Measurements from ENCODE around the gene MED13.
"Not testable (repeated sequence)": the region's sequence is repeated elsewhere in the genome, so short reads cannot be mapped to it uniquely, and the experiment has no call there.

MED13 gene

DNA sequence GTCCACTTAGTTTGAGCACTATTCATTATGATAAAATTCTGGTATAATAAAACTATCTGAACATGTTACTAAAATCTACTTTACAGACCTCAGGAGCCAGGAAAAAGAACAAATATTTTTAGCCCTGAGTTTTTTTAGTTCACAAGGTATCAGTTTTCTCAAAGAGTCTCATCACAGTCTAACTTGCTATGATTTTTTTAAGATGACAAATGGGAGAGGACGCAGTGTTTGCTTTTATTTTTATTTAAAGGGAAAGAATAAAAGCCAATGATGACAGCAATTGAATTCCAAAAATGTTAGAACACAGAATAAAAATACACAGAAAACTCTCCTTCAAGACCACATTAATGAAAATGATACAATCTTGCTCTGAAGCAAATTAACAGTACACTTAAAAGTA lies 7.4 kb downstream of the MED13 start:
- no peak for DNase-seq

GRCh38 chr17:62052765-62053338 lies 12.2 kb downstream of the MED13 start:
- DNase-seq: no peak

GRCh38 chr17:62051053-62051452 lies 14.0 kb downstream of the MED13 start:
- DNase-seq: no peak

DNA sequence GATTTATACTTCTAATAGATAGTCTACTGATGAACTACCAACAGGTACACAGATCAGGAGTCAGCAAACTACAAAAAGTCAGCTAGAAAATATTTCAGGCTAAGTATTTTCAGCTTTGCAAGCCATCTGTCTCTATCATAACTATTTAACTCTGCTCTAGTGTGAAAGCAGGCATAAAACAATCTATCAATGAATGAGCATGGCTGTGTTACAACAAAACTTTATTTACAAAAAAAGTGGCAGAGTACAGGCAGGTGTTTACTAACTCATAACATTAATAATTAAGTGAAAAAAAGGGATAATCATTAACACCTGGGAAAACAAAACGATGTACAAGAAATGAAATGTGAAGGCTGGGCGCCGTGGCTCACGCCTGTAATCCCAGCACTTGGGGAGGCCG lies 15.8 kb downstream of the MED13 start:
- DNase-seq: no peak

DNA sequence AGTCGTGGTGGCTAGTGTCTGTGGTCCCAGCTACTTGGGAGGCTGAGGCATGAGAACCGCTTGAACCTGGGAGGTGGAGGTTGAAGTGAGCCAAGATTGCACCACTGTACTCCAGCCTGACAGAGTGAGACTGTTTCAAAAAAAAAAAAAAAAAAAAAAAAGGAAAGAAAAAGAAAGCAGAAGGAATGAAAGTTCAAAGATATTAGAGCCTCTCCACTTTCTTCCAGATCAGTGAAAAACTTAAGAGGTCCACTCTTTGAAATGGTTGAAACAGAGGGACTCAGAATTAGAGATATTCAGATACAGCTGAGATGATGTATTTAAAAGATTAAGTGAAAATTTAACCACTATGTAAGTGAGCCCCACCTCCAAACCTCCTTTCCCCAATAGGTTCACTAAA lies 16.8 kb downstream of the MED13 start:
- no peak for DNase-seq

- no peak for DNase-seq
Observed at GRCh38 chr17:62045517-62045916, 19.6 kb downstream of the MED13 start.

- DNase-seq: no peak
Observed at GRCh38 chr17:62045109-62045508, 20.0 kb downstream of the MED13 start.

DNA sequence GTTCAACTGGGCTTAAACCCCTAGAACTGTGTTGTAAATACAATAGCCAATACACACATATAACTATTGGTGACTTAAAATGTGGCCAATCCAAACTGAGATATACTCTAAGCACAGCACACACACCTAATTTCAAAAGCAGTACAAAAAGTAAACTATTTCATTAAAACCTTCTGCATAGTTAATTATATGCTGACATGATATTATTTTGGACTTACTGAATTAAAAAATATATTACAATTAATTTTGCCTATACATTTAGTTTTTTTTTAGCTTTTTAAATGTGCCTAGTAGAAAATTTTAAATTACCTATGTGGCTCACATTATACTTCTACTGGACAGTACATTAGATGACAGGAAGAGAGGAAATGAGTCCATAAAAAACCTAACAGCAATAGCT lies 21.5 kb downstream of the MED13 start:
- no peak for DNase-seq

DNA sequence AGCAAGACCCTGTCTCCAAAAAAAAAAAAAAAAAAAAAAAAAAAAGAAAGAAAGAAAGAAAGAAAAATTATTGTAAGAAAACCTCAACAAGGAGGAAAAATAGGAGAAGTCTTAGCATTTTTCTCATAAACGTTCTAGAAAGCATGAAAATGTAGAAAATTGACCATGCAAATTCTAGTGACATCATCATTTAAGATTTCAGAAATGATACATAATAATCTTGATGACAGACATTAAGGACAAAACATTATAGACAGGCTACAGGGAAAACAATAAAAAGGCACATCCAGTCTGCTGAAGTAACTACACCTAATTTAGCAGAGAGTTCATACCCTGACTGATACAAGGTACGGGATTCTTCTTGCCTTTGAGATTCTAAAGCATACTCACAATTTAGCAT lies 21.9 kb downstream of the MED13 start:
- no peak for DNase-seq

- DNase-seq: no peak
Observed at GRCh38 chr17:62038248-62038647, 26.8 kb downstream of the MED13 start.

- DNase-seq: no peak
Observed at GRCh38 chr17:62033317-62033716, 31.8 kb downstream of the MED13 start.

DNA sequence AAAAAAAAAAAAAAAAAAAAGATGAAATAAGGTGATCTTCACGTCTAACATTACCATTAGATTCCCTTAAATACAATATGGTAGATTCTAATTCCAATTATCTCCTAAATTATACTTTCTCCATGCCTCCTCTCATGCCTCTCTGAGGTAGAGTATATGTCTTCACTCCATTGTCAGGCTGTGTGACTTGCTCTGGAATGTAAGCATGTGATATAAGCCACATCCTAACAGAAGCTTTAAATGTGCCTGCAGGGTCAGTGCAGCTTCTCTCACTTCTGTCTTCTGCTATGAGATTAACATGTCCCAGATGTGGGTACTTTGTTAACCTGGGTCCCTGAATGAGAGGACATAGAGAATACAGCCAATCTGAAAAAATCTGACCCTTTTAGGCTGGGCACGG lies 32.6 kb downstream of the MED13 start:
- no peak for DNase-seq

DNA sequence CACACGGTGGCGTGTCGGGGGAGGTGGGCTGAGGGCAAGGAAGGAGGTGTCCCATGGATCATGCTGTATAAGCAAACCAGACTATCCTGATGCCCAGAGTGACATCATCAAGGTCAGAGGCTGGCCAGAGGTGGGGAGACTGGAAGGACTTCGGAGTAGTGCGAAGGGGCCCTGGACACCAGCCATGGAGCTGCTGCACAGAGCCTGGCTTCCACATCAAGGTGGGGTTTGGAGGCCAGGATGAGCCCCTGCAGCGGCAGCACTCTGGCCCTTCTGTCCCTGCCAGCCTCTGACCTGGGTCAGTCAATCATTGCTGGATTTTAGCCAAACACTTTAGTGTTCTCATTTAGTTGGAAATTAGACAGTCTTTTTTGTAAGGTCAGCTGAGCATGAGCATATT lies 34.8 kb downstream of the MED13 start:
- DNase-seq: no peak

GRCh38 chr17:62024866-62025265 lies 40.2 kb downstream of the MED13 start:
- no peak for DNase-seq

- no peak for DNase-seq
Observed at GRCh38 chr17:62017912-62018311, 47.2 kb downstream of the MED13 start.

GRCh38 chr17:62017496-62017895 lies 47.6 kb downstream of the MED13 start:
- no peak for DNase-seq

GRCh38 chr17:62014526-62014925 lies 50.6 kb downstream of the MED13 start:
- no peak for DNase-seq

GRCh38 chr17:62009220-62009619 lies 55.9 kb downstream of the MED13 start:
- no peak for DNase-seq

- DNase-seq: no peak
Observed at GRCh38 chr17:62008294-62008693, 56.8 kb downstream of the MED13 start.

GRCh38 chr17:62004388-62004787 lies 60.7 kb downstream of the MED13 start:
- DNase-seq: no peak

GRCh38 chr17:62003141-62003540 lies 61.9 kb downstream of the MED13 start:
- not testable (repeated sequence) for DNase-seq

GRCh38 chr17:62001105-62001504 lies 64.0 kb downstream of the MED13 start:
- no peak for DNase-seq

GRCh38 chr17:62000186-62000585 lies 64.9 kb downstream of the MED13 start:
- no peak for DNase-seq

DNA sequence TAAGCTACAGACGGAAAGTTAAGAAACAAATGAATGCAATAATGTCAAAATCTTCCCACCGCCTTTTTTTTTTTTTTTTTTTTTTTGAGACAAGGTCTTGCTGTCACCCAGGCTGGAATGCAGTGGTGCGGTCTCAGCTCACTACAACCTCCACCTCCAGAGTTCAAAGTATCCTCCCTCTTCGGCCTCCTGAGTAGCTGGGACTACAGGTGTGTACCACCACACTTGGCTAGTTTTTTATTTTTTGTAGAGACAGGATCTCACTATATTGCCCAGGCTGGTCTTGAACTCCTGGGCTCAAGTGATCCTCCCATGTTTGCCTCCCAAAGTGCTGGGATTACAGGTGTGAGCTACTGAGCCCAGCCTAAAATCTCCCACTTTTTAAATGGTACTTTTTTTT lies 66.5 kb downstream of the MED13 start:
- not testable (repeated sequence) for DNase-seq

- DNase-seq: no peak
Observed at GRCh38 chr17:61997664-61998063, 67.4 kb downstream of the MED13 start.
